Left lung (tissue), 10 donors: ENCODE results near the gene MOK. TPM values are rescaled to one million over a fixed set of nuclear protein-coding genes. Genes with fewer than 3 reads are reported as not detected.
A peak's percentile ranks its signal among the peaks of the same experiment; 100 is the strongest.

Experiments
- ATAC-seq: fragments of 200-7000 bp; cut with Tn5 transposase; one replicate; pipeline ENCODE4 v1.9.1; 2020; ENCODE audit warnings: moderate library complexity
- DNase-seq, 4 donors: peaks; one replicate each; pipeline ENCODE4 v3.0.0-alpha.2; 2013 to 2020
- H3K27ac ChIP-seq, 2 donors: fragments of 200-600 bp; sonication (generic) in 1 of 2; one replicate each; pipeline versions ENCODE4 v1.5.0 to v1.8.0; 2020 to 2021
- H3K27me3 ChIP-seq, 2 donors: fragments of 200-600 bp; sonication (generic) in 1 of 2; one replicate each; pipeline versions ENCODE4 v1.5.0 to v1.8.0; 2020 to 2021
- H3K36me3 ChIP-seq, 2 donors: fragments of 200-600 bp; sonication (generic) in 1 of 2; one replicate each; pipeline versions ENCODE4 v1.5.0 to v1.8.0; 2020 to 2021
- H3K4me1 ChIP-seq, 2 donors: fragments of 200-600 bp; one replicate each; pipeline ENCODE4 v1.8.0; 2021
- H3K4me3 ChIP-seq, 2 donors: fragments of 200-600 bp; sonication (generic) in 1 of 2; one replicate each; pipeline versions ENCODE4 v1.5.0 to v1.8.0; 2020 to 2021; ENCODE audit warnings: mild to moderate bottlenecking in 1 of 2
- H3K9me3 ChIP-seq, 2 donors: fragments of 200-600 bp; sonication (generic) in 1 of 2; one replicate each; pipeline versions ENCODE4 v1.5.0 to v1.8.0; 2020 to 2021
- CTCF ChIP-seq, 2 donors: fragments of 200-600 bp; sonication (generic) in 1 of 2; IDR thresholded peaks; one replicate each; pipeline versions ENCODE4 v1.5.0 to v1.8.0; 2021; ENCODE audit warnings: antibody characterized with exemption in 2 of 2
- intact Hi-C, 2 donors: fragments of 100-400 bp; cut with DNase I; formaldehyde crosslinking; loops; one replicate each; pipeline versions ENCODE4 v1.11.2 to v1.14.2; 2022
- polyA plus RNA-seq, 6 donors: library from polyadenylated mRNA; unstranded; fragments of 120-200 nt; gene quantifications; one replicate each; pipeline ENCODE4 v1.2.1, GENCODE V29; 2013; ENCODE audit not compliant: insufficient read length in 6 of 6
- total RNA-seq, 2 donors: library from RNA; stranded (reverse); fragmentation: NEBNext Ultra II Directional; extraction: Animal tissue kit (Norgen Biotek cat#: 25700); gene quantifications; one replicate each; pipeline ENCODE4 v1.2.1, GENCODE V29; 2021
- donor health status: DM: no; HTN: yes; CAD: no.
- donor health status: DM: no; HTN: no; CAD: no.

Gene MOK
- total and polyA plus RNA-seq, 8 donors, result 8.7 to 39.0 (median 27.3) TPM

GRCh38 chr14:102234331-102235264, 70.4 kb downstream of the MOK start:
- no peak overlapping the region for H3K27ac ChIP-seq
- H3K36me3 ChIP-seq, result peaks cover 0 to 9% of the 10 kb centered on the region in 2 donors
- no peaks in the 10 kb centered on the region for H3K9me3 ChIP-seq
- ATAC-seq, result no peak
- DNase-seq, result no peak
- no peaks in the 10 kb centered on the region for H3K4me1 ChIP-seq
- no peaks in the 10 kb centered on the region for H3K27me3 ChIP-seq
- TF ChIP-seq CTCF (IDR thresholded peaks at IDR 0.05), result no peak
- H3K4me3 ChIP-seq, result peak overlapping the region in 1 of 2 donors; percentile 16
- intact Hi-C loops, result loop anchor here in 1 of 2 donors (5.0 kb wide), 1 partner anchor 78 kb away; no protein-coding TSS in a partner anchor

- no peak for DNase-seq
- ATAC-seq, result no peak
- no peaks in the 10 kb centered on the region for H3K27me3 ChIP-seq
- peaks cover 0 to 9% of the 10 kb centered on the region in 2 donors for H3K36me3 ChIP-seq
- no peaks in the 10 kb centered on the region for H3K4me1 ChIP-seq
- H3K4me3 ChIP-seq, result no peak overlapping the region
- no peak for TF ChIP-seq CTCF (IDR thresholded peaks at IDR 0.05)
- no peak overlapping the region for H3K27ac ChIP-seq
- no peaks in the 10 kb centered on the region for H3K9me3 ChIP-seq
- intact Hi-C loops, result loop anchor here in 1 of 2 donors (5.0 kb wide), 1 partner anchor 79 kb away; no protein-coding TSS in a partner anchor
These were observed 71.9 kb downstream of the MOK start for GRCh38 chr14:102233081-102233480.

- H3K27me3 ChIP-seq, result no peaks in the 10 kb centered on the region
- H3K9me3 ChIP-seq, result no peaks in the 10 kb centered on the region
- no peak overlapping the region for H3K27ac ChIP-seq
- H3K4me1 ChIP-seq, result no peaks in the 10 kb centered on the region
- peaks cover 0 to 9% of the 10 kb centered on the region in 2 donors for H3K36me3 ChIP-seq
- no peak for TF ChIP-seq CTCF (IDR thresholded peaks at IDR 0.05)
- DNase-seq (no peak), ATAC-seq (no peak)
- no peak overlapping the region for H3K4me3 ChIP-seq
- intact Hi-C loops, result loop anchor here in 1 of 2 donors (5.0 kb wide), 1 partner anchor 80 kb away; no protein-coding TSS in a partner anchor
These were observed 72.7 kb downstream of the MOK start for GRCh38 chr14:102232348-102232625.

- no peak for DNase-seq
- H3K4me1 ChIP-seq, result no peaks in the 10 kb centered on the region
- H3K36me3 ChIP-seq, result peaks cover 0 to 9% of the 10 kb centered on the region in 2 donors
- no peak overlapping the region for H3K4me3 ChIP-seq
- H3K27me3 ChIP-seq, result no peaks in the 10 kb centered on the region
- intact Hi-C loops, result loop anchor here in 1 of 2 donors (5.0 kb wide), 1 partner anchor 81 kb away; no protein-coding TSS in a partner anchor
- no peak overlapping the region for H3K27ac ChIP-seq
- TF ChIP-seq CTCF (IDR thresholded peaks at IDR 0.05), result no peak
- ATAC-seq, result no peak
- H3K9me3 ChIP-seq, result no peaks in the 10 kb centered on the region
These were observed 73.3 kb downstream of the MOK start for GRCh38 chr14:102231476-102232347.
